Measurements from ENCODE around the gene SWT1. TPM values are rescaled to one million over a fixed set of nuclear protein-coding genes. Genes with fewer than 3 reads are reported as not detected.
A peak's percentile ranks its signal among the peaks of the same experiment; 100 is the strongest.

Gene SWT1
- total and polyA plus RNA-seq, 9 of the 15 experiments (the other 6 are each of a cell fraction or from before 2014, with no cell fraction given): 1.5 to 3.4 (median 2.3) TPM

DNA sequence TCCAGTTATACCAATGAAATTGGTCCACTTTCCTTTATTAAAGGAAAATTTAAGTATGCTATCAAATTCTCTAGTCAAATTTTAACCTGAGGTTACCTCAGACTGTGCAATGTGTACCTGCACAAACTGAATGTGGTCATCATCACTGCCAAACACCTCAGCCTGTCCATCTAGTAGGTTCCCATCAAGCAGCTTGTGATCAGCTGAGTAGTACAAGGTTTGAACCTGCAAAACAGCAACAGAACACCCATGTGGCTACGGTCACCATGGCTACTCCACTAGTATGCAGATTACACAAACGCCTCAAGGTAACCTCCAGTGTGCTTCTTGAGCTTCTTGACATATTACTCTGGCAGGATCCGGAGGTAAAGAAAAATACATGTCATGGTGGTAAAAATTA lies 148.5 kb downstream of the SWT1 start:
- in situ Hi-C loops (cut with MboI): no loop called here
- FAIRE-seq (no peak), ATAC-seq (no peak; the same call in 2 of the 3 replicates), DNase-seq (ENCODE audit: extremely low read depth in 1 of 4, low spot score in 3 of 4) (no peak)
- Histone ChIP-seq H3K27me3 (ENCODE audit: control insufficient read depth in 2 of 2, insufficient read depth in 2 of 2, low read length in 2 of 2) (no peaks in the 10 kb centered on the region), H2AFZ (ENCODE audit: low read depth, low read length) (no peak overlapping the region), H3K9me1 (ENCODE audit: control insufficient read depth, insufficient read depth, low read length) (no peaks in the 10 kb centered on the region), H3K36me3 (ENCODE audit: control insufficient read depth, insufficient read depth, low read length) (peaks cover 100% of the 10 kb centered on the region), H3K27ac (ENCODE audit: extremely low read depth, low read depth, low read length) (no peak overlapping the region), H3K9me3 (replicated peaks; ENCODE audit: control insufficient read depth, insufficient read depth, low read depth, low read length) (no peaks in the 10 kb centered on the region), H3K79me2 (ENCODE audit: control insufficient read depth, insufficient read depth, low read length) (peaks cover 21% of the 10 kb centered on the region), H3K4me1 (replicated peaks in 1 of 2; ENCODE audit: control insufficient read depth in 2 of 2, insufficient read depth in 2 of 2, low read length in 2 of 2) (no peaks in the 10 kb centered on the region), H3K9ac (ENCODE audit: insufficient read depth in 1 of 2, low read depth in 2 of 2, low read length in 2 of 2) (no peak overlapping the region), H3K4me2 (ENCODE audit: insufficient read depth, low read length) (no peak overlapping the region), H4K20me1 (replicated peaks; ENCODE audit: control insufficient read depth, insufficient read depth, low read length) (no peaks in the 10 kb centered on the region), H3K4me3 (no peak overlapping the region)
- CTCF ChIA-PET (ENCODE audit: low intra/inter-chr PET ratio): no interaction called here
- POLR2A ChIA-PET: interaction anchor here (0.6 to 4.0 kb wide), 4 partner anchors 9 to 424 kb away, joined by 3 to 30 read pairs (median 4); partner anchors contain the start of gene IVNS1ABP
- intact Hi-C loops (cut with micrococcal nuclease): no loop called here
- TF ChIP-seq THRA (IDR thresholded peaks at IDR 0.05): no peak
- no peak for TF ChIP-seq TARDBP (IDR thresholded peaks at IDR 0.05)
- TF ChIP-seq, protein P1, sequence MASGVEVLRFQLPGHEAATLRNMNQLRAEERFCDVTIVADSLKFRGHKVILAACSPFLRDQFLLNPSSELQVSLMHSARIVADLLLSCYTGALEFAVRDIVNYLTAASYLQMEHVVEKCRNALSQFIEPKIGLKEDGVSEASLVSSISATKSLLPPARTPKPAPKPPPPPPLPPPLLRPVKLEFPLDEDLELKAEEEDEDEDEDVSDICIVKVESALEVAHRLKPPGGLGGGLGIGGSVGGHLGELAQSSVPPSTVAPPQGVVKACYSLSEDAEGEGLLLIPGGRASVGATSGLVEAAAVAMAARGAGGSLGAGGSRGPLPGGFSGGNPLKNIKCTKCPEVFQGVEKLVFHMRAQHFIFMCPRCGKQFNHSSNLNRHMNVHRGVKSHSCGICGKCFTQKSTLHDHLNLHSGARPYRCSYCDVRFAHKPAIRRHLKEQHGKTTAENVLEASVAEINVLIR (CRISPR knock-in tag; IDR thresholded peaks at IDR 0.05): no peak
- no peak for TF ChIP-seq ZNF239 (CRISPR knock-in tag; IDR thresholded peaks at IDR 0.05)
- TF ChIP-seq KAT8 (IDR thresholded peaks at IDR 0.05; ENCODE audit: low read depth): no peak
- no peak for TF ChIP-seq ARNT (IDR thresholded peaks at IDR 0.05)
- TF ChIP-seq RFX1 (IDR thresholded peaks at IDR 0.05): peak; percentile 31; the same call in 1 of the 2 replicates
- 0 out of 2 replicates have a peak, but pooled peaks have one; percentile 23 for TF ChIP-seq POLR2A (conservative IDR thresholded peaks at IDR 0.05)
- no peak for TF ChIP-seq STAT5B (CRISPR knock-in tag; IDR thresholded peaks at IDR 0.05)
- WGBS (ENCODE audit: insufficient coverage, low coverage, missing lambda C conversion rate): 98% methylated on average over 3 of the region's 3 CpGs
- BruUV-seq (replicated peaks): no TSS peak
